Measurements from ENCODE around the gene RUFY3.
"Not testable (repeated sequence)": the region's sequence is repeated elsewhere in the genome, so short reads cannot be mapped to it uniquely, and the experiment has no call there.

The RUFY3 gene

GRCh38 chr4:70712604-70713452 is 8.9 kb upstream of the RUFY3 start:
- Mint-ChIP-seq H3K4me1 (ENCODE audit: low read depth) (peaks cover 57% of the 10 kb centered on the region), H3K27me3 (no peaks in the 10 kb centered on the region), H3K9me3 (no peaks in the 10 kb centered on the region), H3K36me3 (ENCODE audit: low read depth) (no peaks in the 10 kb centered on the region), H3K27ac (peak overlapping the region; percentile 84), H3K4me3 (peak overlapping the region; percentile 44)
- intact Hi-C loops (cut with micrococcal nuclease), result loop anchor here (1.0 to 5.0 kb wide), 2 partner anchors 8 to 34 kb away; no protein-coding TSS in a partner anchor

GRCh38 chr4:70713453-70714078 is 8.2 kb upstream of the RUFY3 start:
- Mint-ChIP-seq H3K4me1 (ENCODE audit: low read depth) (peaks cover 57% of the 10 kb centered on the region), H3K36me3 (ENCODE audit: low read depth) (no peaks in the 10 kb centered on the region), H3K27me3 (no peaks in the 10 kb centered on the region), H3K27ac (peak overlapping the region; percentile 84), H3K4me3 (peak overlapping the region; percentile 44), H3K9me3 (no peaks in the 10 kb centered on the region)
- intact Hi-C loops (cut with micrococcal nuclease), result loop anchor here (1.0 to 5.0 kb wide), 2 partner anchors 8 to 34 kb away; no protein-coding TSS in a partner anchor

- Mint-ChIP-seq H3K4me1 (ENCODE audit: low read depth) (peaks cover 55% of the 10 kb centered on the region), H3K36me3 (ENCODE audit: low read depth) (no peaks in the 10 kb centered on the region), H3K27ac (peak overlapping the region; percentile 84), H3K9me3 (no peaks in the 10 kb centered on the region), H3K27me3 (no peaks in the 10 kb centered on the region), H3K4me3 (no peak overlapping the region)
- intact Hi-C loops (cut with micrococcal nuclease), result loop anchor here (5.0 kb wide), 1 partner anchor 33 kb away; no protein-coding TSS in a partner anchor
These were observed 7.5 kb upstream of the RUFY3 start for GRCh38 chr4:70714079-70714887.

GRCh38 chr4:70715097-70715496 is 6.7 kb upstream of the RUFY3 start:
- H3K27me3 Mint-ChIP-seq, result no peaks in the 10 kb centered on the region
- intact Hi-C loops (cut with micrococcal nuclease), result no loop called here
- no peaks in the 10 kb centered on the region for H3K36me3 Mint-ChIP-seq (ENCODE audit: low read depth)
- no peaks in the 10 kb centered on the region for H3K9me3 Mint-ChIP-seq
- H3K27ac Mint-ChIP-seq, result peak overlapping the region; percentile 84
- peaks cover 54% of the 10 kb centered on the region for H3K4me1 Mint-ChIP-seq (ENCODE audit: low read depth)
- H3K4me3 Mint-ChIP-seq, result peak overlapping the region; percentile 40

- Mint-ChIP-seq H3K9me3 (no peaks in the 10 kb centered on the region), H3K27ac (no peak overlapping the region), H3K4me3 (no peak overlapping the region), H3K27me3 (no peaks in the 10 kb centered on the region), H3K36me3 (ENCODE audit: low read depth) (no peaks in the 10 kb centered on the region), H3K4me1 (ENCODE audit: low read depth) (peaks cover 48% of the 10 kb centered on the region)
- intact Hi-C loops (cut with micrococcal nuclease), result no loop called here
These were observed 2.8 kb upstream of the RUFY3 start for GRCh38 chr4:70718811-70719604.

GRCh38 chr4:70722199-70722791 is 531 bp downstream of the RUFY3 start:
- Mint-ChIP-seq H3K27me3 (no peaks in the 10 kb centered on the region), H3K9me3 (no peaks in the 10 kb centered on the region), H3K4me1 (ENCODE audit: low read depth) (peaks cover 28% of the 10 kb centered on the region), H3K36me3 (ENCODE audit: low read depth) (no peaks in the 10 kb centered on the region), H3K27ac (no peak overlapping the region), H3K4me3 (no peak overlapping the region)
- intact Hi-C loops (cut with micrococcal nuclease), result no loop called here

- no peaks in the 10 kb centered on the region for H3K27me3 Mint-ChIP-seq
- no peaks in the 10 kb centered on the region for H3K9me3 Mint-ChIP-seq
- peaks cover 22% of the 10 kb centered on the region for H3K4me1 Mint-ChIP-seq (ENCODE audit: low read depth)
- H3K4me3 Mint-ChIP-seq, result no peak overlapping the region
- no peak overlapping the region for H3K27ac Mint-ChIP-seq
- no peaks in the 10 kb centered on the region for H3K36me3 Mint-ChIP-seq (ENCODE audit: low read depth)
- intact Hi-C loops (cut with micrococcal nuclease), result no loop called here
These were observed 2.7 kb downstream of the RUFY3 start for GRCh38 chr4:70724463-70724862.

GRCh38 chr4:70725633-70726032 is 3.9 kb downstream of the RUFY3 start:
- Mint-ChIP-seq H3K4me1 (ENCODE audit: low read depth) (peaks cover 14% of the 10 kb centered on the region), H3K4me3 (no peak overlapping the region), H3K36me3 (ENCODE audit: low read depth) (no peaks in the 10 kb centered on the region), H3K27ac (no peak overlapping the region), H3K9me3 (no peaks in the 10 kb centered on the region), H3K27me3 (no peaks in the 10 kb centered on the region)
- intact Hi-C loops (cut with micrococcal nuclease), result no loop called here

GRCh38 chr4:70726515-70726914 is 4.8 kb downstream of the RUFY3 start:
- intact Hi-C loops (cut with micrococcal nuclease); H3K9me3 Mint-ChIP-seq; H3K36me3 Mint-ChIP-seq (ENCODE audit: low read depth); H3K4me3 Mint-ChIP-seq; H3K27ac Mint-ChIP-seq; H3K27me3 Mint-ChIP-seq: not testable (repeated sequence)
- H3K4me1 Mint-ChIP-seq (ENCODE audit: low read depth), result peaks cover 13% of the 10 kb centered on the region

GRCh38 chr4:70728091-70728490 is 6.3 kb downstream of the RUFY3 start:
- H3K27ac Mint-ChIP-seq, result no peak overlapping the region
- no peak overlapping the region for H3K4me3 Mint-ChIP-seq
- no peaks in the 10 kb centered on the region for H3K36me3 Mint-ChIP-seq (ENCODE audit: low read depth)
- H3K9me3 Mint-ChIP-seq, result no peaks in the 10 kb centered on the region
- H3K4me1 Mint-ChIP-seq (ENCODE audit: low read depth), result no peaks in the 10 kb centered on the region
- intact Hi-C loops (cut with micrococcal nuclease), result no loop called here
- H3K27me3 Mint-ChIP-seq, result no peaks in the 10 kb centered on the region

GRCh38 chr4:70732878-70733277 is 11.1 kb downstream of the RUFY3 start:
- H3K4me1 Mint-ChIP-seq (ENCODE audit: low read depth), result peaks cover 15% of the 10 kb centered on the region
- H3K4me3 Mint-ChIP-seq; H3K36me3 Mint-ChIP-seq (ENCODE audit: low read depth); H3K27ac Mint-ChIP-seq; H3K9me3 Mint-ChIP-seq; H3K27me3 Mint-ChIP-seq; intact Hi-C loops (cut with micrococcal nuclease): not testable (repeated sequence)

- Mint-ChIP-seq H3K27me3 (no peaks in the 10 kb centered on the region), H3K27ac (peak overlapping the region; percentile 83), H3K36me3 (ENCODE audit: low read depth) (no peaks in the 10 kb centered on the region), H3K9me3 (no peaks in the 10 kb centered on the region), H3K4me1 (ENCODE audit: low read depth) (peaks cover 15% of the 10 kb centered on the region), H3K4me3 (peak overlapping the region; percentile 67)
- intact Hi-C loops (cut with micrococcal nuclease), result no loop called here
These were observed 12.6 kb downstream of the RUFY3 start for GRCh38 chr4:70734168-70734954.

All from dendritic cell treated with granulocyte-macrophage colony-stimulating factor and Interleukin-4, amounts not matched to agents 40 ng/mL and 50 ng/mL, for 4 days (primary cell).